Activated CD8-positive, alpha-beta memory T cell treated with anti-CD3 and anti-CD28 coated beads, Interleukin-2, amount 10 ng/mL, durations not matched to agents 7 days and 5 days (primary cell): ENCODE measurements around the gene IWS1. TPM values are rescaled to one million over a fixed set of nuclear protein-coding genes. Genes with fewer than 3 reads are reported as not detected.

ENCODE experiments used
- ATAC-seq: fragments of 150-1000 bp; cut with Tn5 transposase; one replicate; pipeline ENCODE4 v1.10.0; 2021; ENCODE audit warnings: moderate library complexity
- CTCF ChIA-PET: fragments of 350-600 bp; sonication (Branson Sonifier 250); formaldehyde crosslinking; loops from one replicate; lab custom pipeline; 2021; ENCODE audit warnings: antibody characterized with exemption; lab: Charles Lee
- DNase-seq: peaks from one replicate; pipeline ENCODE4 v3.0.0-alpha.2; 2020
- H3K27ac Mint-ChIP-seq: one replicate; pipeline ENCODE4 v1.8.0; 2021; ENCODE audit warnings: mild to moderate bottlenecking, mixed read lengths
- H3K27me3 Mint-ChIP-seq: one replicate; pipeline ENCODE4 v1.8.0; 2021; ENCODE audit warnings: mixed read lengths
- H3K36me3 Mint-ChIP-seq: one replicate; pipeline ENCODE4 v1.8.0; 2021; ENCODE audit warnings: mild to moderate bottlenecking, mixed read lengths
- H3K4me1 Mint-ChIP-seq: one replicate; pipeline ENCODE4 v1.8.0; 2021; ENCODE audit warnings: mixed read lengths
- H3K4me3 Mint-ChIP-seq: one replicate; pipeline ENCODE4 v1.8.0; 2021; ENCODE audit warnings: mild to moderate bottlenecking, moderate library complexity, mixed read lengths
- H3K9me3 Mint-ChIP-seq: one replicate; pipeline ENCODE4 v1.8.0; 2022; ENCODE audit warnings: low read depth, mixed read lengths
- total RNA-seq, 2 experiments: library from RNA; stranded (reverse); gene quantifications; one replicate each; pipeline ENCODE4 v1.2.3, GENCODE V29; 2021

Gene IWS1
- total RNA-seq, 2 experiments from 2014 or later, result 53.2 to 55.1 TPM

DNA sequence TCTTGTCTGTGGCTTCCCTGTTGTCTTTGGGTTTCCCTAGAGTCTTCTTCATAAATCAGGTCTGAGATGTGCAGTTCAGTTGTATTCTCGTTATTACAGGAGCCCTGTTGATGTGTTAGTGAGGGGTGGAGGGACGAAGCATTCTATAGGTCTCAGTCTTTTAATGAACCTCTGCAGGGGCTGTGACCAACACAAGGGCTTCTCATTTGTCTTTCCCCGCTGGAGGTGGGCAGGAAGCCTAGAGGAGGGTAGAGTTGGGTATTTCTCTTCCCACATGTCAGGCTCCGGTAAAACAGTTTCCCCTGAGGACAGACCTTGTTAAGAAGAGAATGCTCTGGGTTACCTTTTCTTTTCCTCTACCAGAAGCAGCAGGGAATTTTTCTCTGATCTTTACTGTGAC lies 76.9 kb downstream of the IWS1 start:
- H3K4me1 Mint-ChIP-seq, result no peaks in the 10 kb centered on the region
- no peak overlapping the region for H3K27ac Mint-ChIP-seq
- DNase-seq (no peak), ATAC-seq (no peak)
- H3K36me3 Mint-ChIP-seq, result peaks cover 4% of the 10 kb centered on the region
- H3K4me3 Mint-ChIP-seq, result no peak overlapping the region
- H3K9me3 Mint-ChIP-seq, result peaks cover 3% of the 10 kb centered on the region
- H3K27me3 Mint-ChIP-seq, result peaks cover 25% of the 10 kb centered on the region
- CTCF ChIA-PET, result no interaction called here

DNA sequence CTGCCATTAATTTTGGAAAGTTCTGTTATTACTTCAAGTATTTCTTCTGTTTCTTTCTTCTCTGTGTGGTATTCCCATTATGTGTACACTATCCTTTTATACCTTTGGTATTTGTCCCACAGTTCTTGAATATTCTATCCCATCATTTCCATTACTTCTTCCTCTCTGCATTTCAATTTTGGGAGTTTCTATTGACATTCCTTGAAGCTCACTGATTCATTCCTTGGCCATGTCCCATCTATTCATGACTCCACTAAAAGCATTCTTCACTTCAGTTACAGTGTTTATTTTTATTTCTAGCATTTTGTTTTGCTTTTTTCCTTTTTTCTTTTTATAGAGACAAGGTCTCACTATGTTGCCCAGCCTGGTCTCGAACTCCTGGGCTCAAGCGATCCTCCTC lies 77.8 kb downstream of the IWS1 start:
- Mint-ChIP-seq H3K27ac (no peak overlapping the region), H3K4me1 (no peaks in the 10 kb centered on the region), H3K4me3 (no peak overlapping the region), H3K9me3 (peaks cover 3% of the 10 kb centered on the region), H3K27me3 (peaks cover 25% of the 10 kb centered on the region), H3K36me3 (peaks cover 4% of the 10 kb centered on the region)
- ATAC-seq (no peak), DNase-seq (no peak)
- CTCF ChIA-PET, result no interaction called here

DNA sequence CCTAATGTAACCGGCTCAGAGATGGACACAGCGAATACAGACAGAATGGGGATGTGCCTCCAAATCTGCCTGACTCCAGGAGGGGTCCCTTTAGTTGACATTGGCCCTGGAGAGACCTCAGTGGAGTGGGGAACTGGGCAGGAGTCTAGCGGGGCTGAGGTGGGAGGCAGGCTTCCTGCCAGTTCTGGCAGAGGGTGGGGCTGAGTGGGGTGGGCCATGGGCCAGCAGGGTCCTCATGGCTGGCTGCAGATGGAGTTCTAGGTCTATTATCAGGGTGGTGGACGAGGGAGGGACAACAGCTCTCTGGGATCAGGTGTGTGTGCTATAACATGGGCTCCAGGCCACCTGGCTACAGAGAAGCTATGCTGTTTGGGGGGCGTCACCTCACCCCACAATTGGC lies 86.9 kb downstream of the IWS1 start:
- no peak for ATAC-seq
- CTCF ChIA-PET, result no interaction called here
- H3K4me1 Mint-ChIP-seq, result no peaks in the 10 kb centered on the region
- H3K27ac Mint-ChIP-seq, result no peak overlapping the region
- H3K36me3 Mint-ChIP-seq, result peaks cover 1% of the 10 kb centered on the region
- no peak for DNase-seq
- H3K9me3 Mint-ChIP-seq, result peaks cover 2% of the 10 kb centered on the region
- no peak overlapping the region for H3K4me3 Mint-ChIP-seq
- H3K27me3 Mint-ChIP-seq, result peaks cover 7% of the 10 kb centered on the region

DNA sequence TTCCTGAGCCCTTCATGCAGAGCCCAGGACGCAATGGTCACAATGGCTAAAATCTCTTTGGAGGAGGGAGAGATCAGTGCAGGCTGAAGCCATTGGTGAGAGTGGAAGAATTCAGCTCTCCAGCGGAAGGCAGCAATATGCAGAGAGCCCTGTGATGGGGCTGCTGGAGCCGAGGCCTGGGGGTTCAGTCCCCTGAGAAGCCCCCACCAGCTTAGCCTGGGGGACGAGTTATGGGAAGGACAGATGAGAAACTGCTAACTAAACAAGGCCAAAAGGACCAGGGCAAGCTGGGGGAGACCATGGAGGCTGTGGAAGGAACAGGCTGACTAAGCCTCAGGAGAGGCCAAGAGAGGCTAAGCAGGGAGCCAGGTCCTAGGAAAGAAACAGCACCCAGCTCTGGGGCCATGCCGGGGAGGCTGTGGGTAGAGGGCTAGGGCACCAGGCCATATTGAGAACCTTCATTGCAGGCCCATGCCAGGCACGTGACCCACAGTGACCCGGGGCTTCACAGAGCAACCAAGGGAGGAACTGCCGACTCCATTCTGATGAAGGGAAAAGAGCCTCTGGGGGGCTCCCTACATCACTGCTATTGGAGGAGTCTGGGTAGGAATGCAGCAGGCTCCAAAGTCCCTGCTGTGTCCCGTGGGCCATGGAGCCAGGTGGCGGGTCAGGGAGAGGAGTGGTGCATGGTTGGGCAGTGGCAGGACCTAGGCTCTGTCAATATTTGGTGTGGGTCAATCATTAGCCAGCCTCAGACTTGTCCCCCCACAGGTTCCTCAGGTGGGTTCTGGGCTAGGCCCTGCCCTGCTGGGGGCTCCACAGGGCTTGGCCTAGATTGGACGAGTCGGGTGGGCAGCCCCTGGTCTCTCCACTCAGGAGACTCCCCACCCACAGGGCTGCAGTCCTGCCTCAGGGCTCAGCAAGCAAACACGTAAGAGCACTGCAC lies 88.2 kb downstream of the IWS1 start:
- Mint-ChIP-seq H3K9me3 (peaks cover 2% of the 10 kb centered on the region), H3K4me1 (no peaks in the 10 kb centered on the region), H3K27me3 (peaks cover 7% of the 10 kb centered on the region), H3K36me3 (peaks cover 1% of the 10 kb centered on the region), H3K27ac (no peak overlapping the region), H3K4me3 (no peak overlapping the region)
- ATAC-seq (no peak), DNase-seq (no peak)
- CTCF ChIA-PET, result no interaction called here

DNA sequence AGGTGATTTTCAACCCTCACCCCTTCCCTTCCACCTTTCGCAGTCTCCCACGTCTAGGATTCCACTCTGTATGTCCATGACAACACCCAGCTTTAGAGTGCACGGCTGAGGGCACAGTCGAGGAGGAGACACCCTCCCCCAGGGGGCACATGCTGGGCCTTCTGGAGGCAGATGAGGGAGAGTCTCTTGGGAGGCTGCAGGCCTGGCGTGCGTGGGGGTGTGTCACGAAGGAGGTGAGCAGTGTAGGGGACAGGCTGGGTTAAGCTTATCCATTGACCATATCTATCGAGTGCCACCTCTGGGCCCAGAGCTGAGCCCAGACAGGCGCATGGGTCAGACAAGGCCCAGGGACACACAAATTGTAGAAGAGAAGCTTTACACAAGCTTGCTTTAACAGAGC lies 89.2 kb downstream of the IWS1 start:
- Mint-ChIP-seq H3K27ac (no peak overlapping the region), H3K9me3 (peaks cover 1% of the 10 kb centered on the region), H3K4me1 (no peaks in the 10 kb centered on the region), H3K27me3 (peaks cover 4% of the 10 kb centered on the region), H3K36me3 (no peaks in the 10 kb centered on the region), H3K4me3 (no peak overlapping the region)
- CTCF ChIA-PET, result no interaction called here
- no peak for ATAC-seq
- DNase-seq, result no peak

DNA sequence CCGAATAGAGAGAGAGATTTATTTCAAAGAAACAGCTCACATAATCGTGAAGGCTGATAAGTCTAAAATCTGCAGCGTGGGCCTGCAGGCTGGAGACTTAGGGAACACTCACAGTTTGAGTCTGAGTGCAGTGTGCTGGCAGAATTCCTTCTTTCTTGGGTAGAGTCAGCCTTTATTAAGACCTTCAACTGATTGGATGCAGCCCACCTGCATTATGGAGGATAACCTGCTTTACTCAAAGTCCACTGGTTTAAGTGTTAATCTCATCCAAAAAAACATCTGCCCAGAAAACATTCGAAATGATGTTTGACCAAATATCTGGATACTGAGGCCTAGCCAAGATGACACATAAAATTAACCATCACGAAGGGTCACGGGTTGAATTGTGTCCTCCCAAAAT lies 91.8 kb downstream of the IWS1 start:
- DNase-seq (no peak), ATAC-seq (no peak)
- H3K27me3 Mint-ChIP-seq, result peaks cover 2% of the 10 kb centered on the region
- H3K36me3 Mint-ChIP-seq, result no peaks in the 10 kb centered on the region
- no peaks in the 10 kb centered on the region for H3K9me3 Mint-ChIP-seq
- H3K27ac Mint-ChIP-seq, result no peak overlapping the region
- H3K4me3 Mint-ChIP-seq, result no peak overlapping the region
- H3K4me1 Mint-ChIP-seq, result no peaks in the 10 kb centered on the region
- CTCF ChIA-PET, result no interaction called here

DNA sequence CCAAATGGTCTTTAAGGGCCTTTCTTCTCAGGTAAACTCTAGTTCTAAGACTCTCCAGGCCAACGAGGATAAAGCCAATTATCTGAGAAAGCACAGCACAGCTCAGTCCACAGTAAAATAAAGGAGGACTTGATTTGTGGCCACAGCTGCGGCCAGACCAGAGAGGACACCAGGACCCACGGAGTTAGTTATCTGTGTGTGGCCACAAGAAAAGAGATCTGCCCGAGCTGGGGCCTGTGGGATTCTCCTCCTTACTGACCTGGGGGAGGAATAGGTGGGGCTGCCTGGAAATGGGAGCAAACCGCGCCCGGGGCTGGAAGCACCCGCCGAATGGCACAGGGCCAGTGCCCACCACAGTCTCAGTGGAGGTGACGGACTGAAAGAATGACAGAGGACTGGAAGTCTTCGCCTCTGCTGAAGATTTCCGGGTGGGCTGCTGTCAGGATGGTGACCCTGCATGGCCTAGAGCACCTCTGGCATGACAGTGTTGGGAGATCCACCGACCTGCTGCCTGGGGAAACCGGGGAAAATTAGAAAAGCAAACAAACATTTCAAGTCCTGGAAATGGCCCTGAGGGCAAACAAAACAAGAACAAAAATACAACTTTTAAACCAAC lies 94.8 kb downstream of the IWS1 start:
- CTCF ChIA-PET, result no interaction called here
- H3K9me3 Mint-ChIP-seq, result no peaks in the 10 kb centered on the region
- H3K27me3 Mint-ChIP-seq, result peaks cover 2% of the 10 kb centered on the region
- H3K27ac Mint-ChIP-seq, result no peak overlapping the region
- H3K36me3 Mint-ChIP-seq, result no peaks in the 10 kb centered on the region
- ATAC-seq (no peak), DNase-seq (no peak)
- no peaks in the 10 kb centered on the region for H3K4me1 Mint-ChIP-seq
- no peak overlapping the region for H3K4me3 Mint-ChIP-seq

Other genes with a start within 250 kb of the IWS1 start
- gene ERCC3, start 232.3 kb downstream of the IWS1 start, total RNA-seq, result 10 to 100 TPM; 60.1 to 66.1 TPM
- 10 to 100 TPM; 53.5 to 56.9 TPM for gene MAP3K2, start 138.5 kb downstream of the IWS1 start, total RNA-seq
- under 1 TPM in 1 of 2 experiments, not detected in 1; 0.30 TPM for gene PROC, start 108.1 kb downstream of the IWS1 start, total RNA-seq
- gene MYO7B, start 9.2 kb upstream of the IWS1 start, total RNA-seq, result under 1 TPM in 1 of 2 experiments, not detected in 1; 0.26 TPM
- not detected for gene GPR17, start 119.7 kb upstream of the IWS1 start, total RNA-seq
- 10 to 100 TPM in 1 of 2 experiments, 1 to 10 TPM in 1; 4.5 to 11.4 TPM for gene LIMS2, start 149.0 kb upstream of the IWS1 start, total RNA-seq
- gene SFT2D3, start 175.0 kb upstream of the IWS1 start, total RNA-seq, result 1 to 10 TPM; 4.1 to 4.6 TPM